HepG2 (cell line): ENCODE measurements around the gene UTP25. TPM values are rescaled to one million over a fixed set of nuclear protein-coding genes. Genes with fewer than 3 reads are reported as not detected.

Experiments used
- ATAC-seq: fragments of 200-7000 bp; cut with Tn5 transposase; 3 replicates; pipeline ENCODE4 v1.9.1; 2020; ENCODE audit warnings: mild to moderate bottlenecking, moderate library complexity
- BruUV-seq: library from RNA; stranded (reverse); fragments of 400-500 nt; replicated peaks from 2 replicates; lab custom pipeline; 2021; lab: Mats Ljungman, UMichigan
- CTCF ChIA-PET: fragments of 300-600 bp; formaldehyde crosslinking; extraction: SDS; loops from one replicate; lab custom pipeline; 2021; ENCODE audit warnings: low total read pairs, inconsistent platforms, low intra/inter-chr PET ratio; lab: Yijun Ruan, JAX
- POLR2A ChIA-PET: fragments of 350-600 bp; sonication (Branson Sonifier 250); formaldehyde crosslinking; loops from one replicate; lab custom pipeline; 2020; ENCODE audit warnings: antibody characterized with exemption, inconsistent platforms; lab: Yijun Ruan, JAX
- DNase-seq: peaks from one replicate; pipeline ENCODE4 v3.0.0-alpha.2; 2015; ENCODE audit warnings: low spot score
- FAIRE-seq: peaks from 3 replicates; lab custom pipeline; 2011; peaks lifted over from hg19 to GRCh38; lab: Jason Lieb, UNC
- H2AFZ ChIP-seq: one replicate; pipeline ENCODE4 v1.6.1; 2011; ENCODE audit warnings: low read length, inconsistent platforms
- H3K27ac ChIP-seq: fragments of 300-600 bp; 3 replicates; pipeline ENCODE4 v1.8.0; 2011; ENCODE audit warnings: mixed run types, mild to moderate bottlenecking, mixed read lengths, low read length, inconsistent platforms; ENCODE audit not compliant: insufficient read depth; ENCODE audit errors: extremely low read length
- H3K27me3 ChIP-seq, 2 experiments: fragments of 200-600 bp in 1 of 2; 2 replicates in 1 of 2; 3 replicates in 1 of 2; pipeline versions ENCODE4 v1.6.0 to v1.8.0; 2011; ENCODE audit warnings: low read length in 2 of 2, mild to moderate bottlenecking in 2 of 2, moderate library complexity in 2 of 2, inconsistent platforms in 1 of 2; ENCODE audit not compliant: insufficient read depth in 2 of 2, control insufficient read depth in 1 of 2
- H3K36me3 ChIP-seq, 2 experiments: fragments of 200-600 bp in 1 of 2; replicated peaks in 1 of 2; 2 replicates in 1 of 2; 3 replicates in 1 of 2; pipeline versions ENCODE4 v1.5.1 to v1.8.0; 2011; ENCODE audit warnings: low read length in 2 of 2, inconsistent platforms in 1 of 2; ENCODE audit not compliant: insufficient read depth in 2 of 2, control insufficient read depth in 1 of 2
- H3K4me1 ChIP-seq: 2 replicates; pipeline ENCODE4 v1.5.1; 2012; ENCODE audit warnings: low read length, inconsistent platforms; ENCODE audit not compliant: insufficient read depth
- H3K4me2 ChIP-seq: 2 replicates; pipeline ENCODE4 v1.6.0; 2011; ENCODE audit warnings: low read depth, low read length, inconsistent platforms
- H3K4me3 ChIP-seq, 3 experiments: fragments of 200-600 bp in 1 of 3; sonication (generic), shearing (Covaris generic) in 1 of 3; replicated peaks in 1 of 3; 2 replicates each; pipeline ENCODE4 v1.5.1; 2011 to 2016; ENCODE audit warnings: low read length in 3 of 3, inconsistent platforms in 2 of 3, low read depth in 2 of 3, mild to moderate bottlenecking in 2 of 3, control low read depth in 1 of 3, mixed read lengths in 1 of 3; ENCODE audit not compliant: insufficient read depth in 1 of 3
- H3K79me2 ChIP-seq: one replicate; pipeline ENCODE4 v1.6.1; 2011; ENCODE audit warnings: low read length, inconsistent platforms; ENCODE audit not compliant: insufficient read depth
- H3K9ac ChIP-seq: 2 replicates; pipeline ENCODE4 v1.6.0; 2011; ENCODE audit warnings: mild to moderate bottlenecking, low read depth, low read length, inconsistent platforms; ENCODE audit not compliant: insufficient read depth
- H3K9me3 ChIP-seq: 2 replicates; pipeline ENCODE4 v1.5.1; 2012; ENCODE audit warnings: mild to moderate bottlenecking, low read length
- H4K20me1 ChIP-seq: 2 replicates; pipeline ENCODE4 v1.6.0; 2011; ENCODE audit warnings: inconsistent platforms, mild to moderate bottlenecking, low read length, moderate library complexity; ENCODE audit not compliant: insufficient read depth
- FLYWCH1 ChIP-seq: sonication (generic); formaldehyde crosslinking; IDR thresholded peaks from 2 replicates; pipeline ENCODE4 v1.8.1; 2023; ENCODE audit warnings: mild to moderate bottlenecking, missing genetic modification reagents
- HOXD1 ChIP-seq: sonication (generic); formaldehyde crosslinking; IDR thresholded peaks from 2 replicates; pipeline ENCODE4 v1.5.0; 2020; ENCODE audit warnings: missing genetic modification reagents
- NPAS2 ChIP-seq: sonication (generic); formaldehyde crosslinking; IDR thresholded peaks from 2 replicates; pipeline ENCODE4 v1.8.0; 2022; ENCODE audit warnings: mild to moderate bottlenecking, missing genetic modification reagents, borderline replicate concordance
- POLR2G ChIP-seq: fragments of 200-400 bp; formaldehyde crosslinking; IDR thresholded peaks from 2 replicates; pipeline ENCODE4 v1.6.1; 2018; ENCODE audit warnings: mild to moderate bottlenecking, low read depth, low read length, moderate library complexity
- ZNF33A ChIP-seq: sonication (generic); formaldehyde crosslinking; IDR thresholded peaks from 2 replicates; pipeline ENCODE4 v1.5.1; 2020; ENCODE audit warnings: missing genetic modification reagents, mild to moderate bottlenecking, moderate library complexity, borderline replicate concordance
- ZNF484 ChIP-seq: sonication (generic); formaldehyde crosslinking; IDR thresholded peaks from 2 replicates; pipeline ENCODE4 v1.5.1; 2020; ENCODE audit warnings: mild to moderate bottlenecking, low read depth, missing genetic modification reagents, borderline replicate concordance
- ZNF543 ChIP-seq: sonication (generic); formaldehyde crosslinking; IDR thresholded peaks from 2 replicates; pipeline ENCODE4 v1.4.0; 2020; ENCODE audit warnings: mild to moderate bottlenecking, missing genetic modification reagents
- WGBS: methylation state at CpG from one replicate; pipeline ENCODE4 v1.1.6; 2017; ENCODE audit warnings: low lambda C conversion rate; 5-methylcytosine and 5-hydroxymethylcytosine counted together
- in situ Hi-C: cut with HindIII; loops from 2 replicates; pipeline ENCODE4 v1.10.0; 2017; ENCODE audit warnings: low pct_unique_long_range_greater_than_20kb; ENCODE audit not compliant: extremely low pct_ligation_motif_present
- intact Hi-C: fragments of 100-400 bp; cut with micrococcal nuclease; formaldehyde crosslinking; loops from one replicate; pipeline ENCODE4 v1.10.0; 2022; ENCODE audit not compliant: unreplicated experiment
- polyA plus RNA-seq, 8 experiments: library from polyadenylated mRNA; depleted of rRNA in 3 of 8; stranded (reverse) in 7 of 8; unstranded in 1 of 8; fragments of >200 nt; fragmentation: Illumina TruSeq in 4 of 8; extraction: Trizol in 4 of 8; gene quantifications; 2 replicates each; pipeline versions ENCODE4 v1.2.1 to v1.2.3, GENCODE V29; 2011 to 2016; ENCODE audit warnings: low read depth in 4 of 8, missing spikeins in 1 of 8, mixed read lengths in 1 of 8; ENCODE audit not compliant: insufficient read depth in 1 of 8
- total RNA-seq, 5 experiments: library from RNA; depleted of rRNA; stranded (reverse); fragments of >200 nt; fragmentation: Illumina TruSeq; extraction: Trizol; gene quantifications; 2 replicates each; pipeline ENCODE4 v1.2.3, GENCODE V29; 2016; ENCODE audit warnings: low read depth in 1 of 5
- TF ChIP-seq, protein P1 (sequence below): sonication (generic); formaldehyde crosslinking; IDR thresholded peaks from 2 replicates; pipeline ENCODE4 v1.4.0; 2020; ENCODE audit warnings: missing genetic modification reagents
- TF ChIP-seq, protein P2 (sequence below): sonication (generic); formaldehyde crosslinking; IDR thresholded peaks from 2 replicates; pipeline ENCODE4 v1.4.0; 2020; ENCODE audit warnings: missing genetic modification reagents
- TF ChIP-seq, protein P3 (sequence below): sonication (generic); formaldehyde crosslinking; IDR thresholded peaks from 2 replicates; pipeline ENCODE4 v1.8.1; 2023; ENCODE audit warnings: mild to moderate bottlenecking, moderate library complexity, missing genetic modification reagents

Gene UTP25
- total and polyA plus RNA-seq, 2 of the 13 experiments (the other 11 are each of a cell fraction or from before 2014, with no cell fraction given): 4.8 to 5.7 TPM

DNA sequence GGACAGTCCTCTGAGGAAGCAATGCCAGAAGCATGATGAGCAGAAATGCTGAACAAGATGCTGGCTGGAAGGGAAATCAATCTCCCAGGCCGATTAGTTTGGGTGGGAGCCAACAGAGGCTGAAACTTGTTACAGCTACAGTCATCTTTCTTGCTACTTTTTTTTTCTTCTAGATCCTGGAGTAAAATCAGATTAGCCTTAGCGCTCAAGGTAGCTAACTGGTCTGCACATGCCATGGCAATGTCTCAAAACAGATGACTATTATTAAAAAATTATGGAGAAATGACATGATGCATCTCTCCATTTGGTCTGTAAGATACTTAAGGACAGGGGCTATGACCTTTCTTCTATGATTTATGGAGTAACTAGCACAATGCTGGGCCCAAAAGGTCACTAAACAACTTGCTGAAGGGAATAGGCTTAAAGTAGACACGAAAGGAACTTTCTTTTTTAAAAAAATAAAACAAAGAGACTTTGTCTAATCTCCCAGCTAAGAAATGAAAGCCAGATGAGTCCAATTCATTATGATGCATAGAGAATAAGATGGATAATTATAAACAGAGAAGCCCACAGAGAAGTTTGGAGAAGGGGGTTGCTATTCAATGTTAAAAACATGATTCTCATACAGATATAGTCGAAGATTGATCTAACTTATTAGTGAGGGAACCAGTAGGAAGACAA is 42.5 kb downstream of the UTP25 start (continued):
- TF ChIP-seq, protein P1, sequence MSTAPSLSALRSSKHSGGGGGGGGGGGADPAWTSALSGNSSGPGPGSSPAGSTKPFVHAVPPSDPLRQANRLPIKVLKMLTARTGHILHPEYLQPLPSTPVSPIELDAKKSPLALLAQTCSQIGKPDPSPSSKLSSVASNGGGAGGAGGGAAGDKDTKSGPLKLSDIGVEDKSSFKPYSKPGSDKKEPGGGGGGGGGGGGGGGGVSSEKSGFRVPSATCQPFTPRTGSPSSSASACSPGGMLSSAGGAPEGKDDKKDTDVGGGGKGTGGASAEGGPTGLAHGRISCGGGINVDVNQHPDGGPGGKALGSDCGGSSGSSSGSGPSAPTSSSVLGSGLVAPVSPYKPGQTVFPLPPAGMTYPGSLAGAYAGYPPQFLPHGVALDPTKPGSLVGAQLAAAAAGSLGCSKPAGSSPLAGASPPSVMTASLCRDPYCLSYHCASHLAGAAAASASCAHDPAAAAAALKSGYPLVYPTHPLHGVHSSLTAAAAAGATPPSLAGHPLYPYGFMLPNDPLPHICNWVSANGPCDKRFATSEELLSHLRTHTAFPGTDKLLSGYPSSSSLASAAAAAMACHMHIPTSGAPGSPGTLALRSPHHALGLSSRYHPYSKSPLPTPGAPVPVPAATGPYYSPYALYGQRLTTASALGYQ: no peak
- no peak for TF ChIP-seq POLR2G
- TF ChIP-seq, protein P2, sequence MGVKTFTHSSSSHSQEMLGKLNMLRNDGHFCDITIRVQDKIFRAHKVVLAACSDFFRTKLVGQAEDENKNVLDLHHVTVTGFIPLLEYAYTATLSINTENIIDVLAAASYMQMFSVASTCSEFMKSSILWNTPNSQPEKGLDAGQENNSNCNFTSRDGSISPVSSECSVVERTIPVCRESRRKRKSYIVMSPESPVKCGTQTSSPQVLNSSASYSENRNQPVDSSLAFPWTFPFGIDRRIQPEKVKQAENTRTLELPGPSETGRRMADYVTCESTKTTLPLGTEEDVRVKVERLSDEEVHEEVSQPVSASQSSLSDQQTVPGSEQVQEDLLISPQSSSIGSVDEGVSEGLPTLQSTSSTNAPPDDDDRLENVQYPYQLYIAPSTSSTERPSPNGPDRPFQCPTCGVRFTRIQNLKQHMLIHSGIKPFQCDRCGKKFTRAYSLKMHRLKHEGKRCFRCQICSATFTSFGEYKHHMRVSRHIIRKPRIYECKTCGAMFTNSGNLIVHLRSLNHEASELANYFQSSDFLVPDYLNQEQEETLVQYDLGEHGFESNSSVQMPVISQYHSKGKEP: no peak

DNA sequence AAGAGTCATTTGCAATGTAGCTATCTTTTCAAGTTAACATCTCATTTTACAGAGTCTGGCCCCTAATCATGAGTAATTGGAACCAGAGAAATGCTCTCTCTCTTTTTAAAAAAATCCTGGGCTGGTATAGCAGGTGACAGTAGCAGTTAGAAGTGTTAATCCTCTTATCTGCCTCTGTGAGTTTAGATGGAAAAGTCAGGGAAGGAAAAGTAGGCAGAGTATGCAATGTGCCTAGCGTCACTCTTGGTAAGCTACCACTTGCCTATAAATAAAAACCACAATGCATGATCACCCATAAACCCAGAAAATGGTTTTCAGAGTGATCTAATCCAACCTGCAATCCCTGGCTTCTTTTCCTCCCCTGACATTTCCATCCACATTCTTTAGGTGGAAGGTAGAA is 43.2 kb downstream of the UTP25 start:
- H3K9ac ChIP-seq: no peak overlapping the region
- no peak overlapping the region for H3K4me2 ChIP-seq
- TF ChIP-seq FLYWCH1 (CRISPR knock-in tag) (no peak), HOXD1 (CRISPR knock-in tag) (no peak), ZNF543 (no peak), ZNF33A (CRISPR knock-in tag) (no peak), ZNF484 (no peak), NPAS2 (CRISPR knock-in tag) (no peak)
- TF ChIP-seq, protein P3, sequence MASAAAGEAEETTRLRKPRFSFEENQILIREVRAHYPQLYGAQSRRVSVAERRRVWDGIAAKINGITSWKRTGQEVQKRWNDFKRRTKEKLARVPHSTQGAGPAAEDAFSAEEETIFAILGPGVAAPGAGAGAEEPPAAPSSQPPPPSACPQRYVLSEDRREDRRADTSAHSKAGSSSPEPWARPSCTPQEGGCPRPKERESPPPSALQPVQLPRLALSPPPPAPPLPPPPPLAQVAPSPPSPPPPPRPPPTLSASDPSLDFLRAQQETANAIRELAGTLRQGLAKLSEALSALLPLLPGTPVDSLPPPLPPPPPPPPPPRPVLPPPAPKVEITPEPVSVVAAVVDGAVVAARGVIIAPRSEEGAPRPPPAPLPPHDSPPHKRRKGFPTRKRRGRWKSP (CRISPR knock-in tag): no peak
- TF ChIP-seq, all 625 proteins: peak for 0
- H3K36me3 ChIP-seq: no peaks in the 10 kb centered on the region
- H3K4me1 ChIP-seq: no peaks in the 10 kb centered on the region
- FAIRE-seq (no peak), ATAC-seq (no peak), DNase-seq (no peak)
- no peaks in the 10 kb centered on the region for H3K9me3 ChIP-seq
- no TSS peak for BruUV-seq
- no peak overlapping the region for H3K4me3 ChIP-seq
- ChIA-PET CTCF (no interaction called here), POLR2A (no interaction called here)
- no peaks in the 10 kb centered on the region for H3K27me3 ChIP-seq
- no peak overlapping the region for H2AFZ ChIP-seq
- H3K79me2 ChIP-seq: no peaks in the 10 kb centered on the region
- H3K27ac ChIP-seq: no peak overlapping the region
- in situ Hi-C loops: loop anchor here (25.0 kb wide), 1 partner anchor 441 kb away; no protein-coding TSS in a partner anchor
- no peaks in the 10 kb centered on the region for H4K20me1 ChIP-seq
- 0% methylated on average over 1 of the region's 1 CpG for WGBS
- intact Hi-C loops: no loop called here
